Astrocyte (in vitro differentiated cells and primary cell): ENCODE measurements around the gene CLDN6. TPM values are rescaled to one million over a fixed set of nuclear protein-coding genes. Genes with fewer than 3 reads are reported as not detected.

Experiments used
- DNase-seq: peaks from one replicate; pipeline ENCODE4 v3.0.0-alpha.2; 2010; ENCODE audit warnings: low read depth
- FAIRE-seq: peaks from 2 replicates; lab custom pipeline; 2011; peaks lifted over from hg19 to GRCh38; lab: Jason Lieb, UNC
- H2AFZ ChIP-seq: 2 replicates; pipeline ENCODE4 v1.6.0; 2012; ENCODE audit warnings: low read depth, low read length, inconsistent platforms
- H3K27ac ChIP-seq: 2 replicates; pipeline ENCODE4 v1.5.1; 2011; ENCODE audit warnings: low read depth, low read length, inconsistent platforms
- H3K27me3 ChIP-seq: 2 replicates; pipeline ENCODE4 v1.6.0; 2011; ENCODE audit warnings: low read length, inconsistent platforms; ENCODE audit not compliant: insufficient read depth
- H3K36me3 ChIP-seq: 2 replicates; pipeline ENCODE4 v1.5.1; 2011; ENCODE audit warnings: low read length, inconsistent platforms; ENCODE audit not compliant: insufficient read depth
- H3K4me1 ChIP-seq: 2 replicates; pipeline ENCODE4 v1.5.1; 2011; ENCODE audit warnings: low read length, inconsistent platforms; ENCODE audit not compliant: insufficient read depth
- H3K4me2 ChIP-seq: 2 replicates; pipeline ENCODE4 v1.6.0; 2012; ENCODE audit warnings: low read length, inconsistent platforms
- H3K4me3 ChIP-seq: 2 replicates; pipeline ENCODE4 v1.5.1; 2011; ENCODE audit warnings: low read depth, mild to moderate bottlenecking, low read length, inconsistent platforms; ENCODE audit not compliant: insufficient read depth
- H3K79me2 ChIP-seq: 2 replicates; pipeline ENCODE4 v1.6.0; 2012; ENCODE audit warnings: mild to moderate bottlenecking, low read length, inconsistent platforms; ENCODE audit not compliant: insufficient read depth
- H3K9ac ChIP-seq: 2 replicates; pipeline ENCODE4 v1.6.0; 2012; ENCODE audit warnings: mild to moderate bottlenecking, low read length, inconsistent platforms
- H3K9me3 ChIP-seq: 2 replicates; pipeline ENCODE4 v1.5.1; 2012; ENCODE audit warnings: low read depth, mild to moderate bottlenecking, low read length, inconsistent platforms; ENCODE audit not compliant: insufficient read depth
- H4K20me1 ChIP-seq: 2 replicates; pipeline ENCODE4 v1.6.0; 2012; ENCODE audit warnings: low read length, inconsistent platforms; ENCODE audit not compliant: insufficient read depth
- H3K27ac Mint-ChIP-seq: one replicate; pipeline ENCODE4 v1.8.0; 2021; ENCODE audit warnings: mild to moderate bottlenecking, mixed read lengths; ENCODE audit not compliant: unreplicated experiment
- H3K27me3 Mint-ChIP-seq: one replicate; pipeline ENCODE4 v1.8.0; 2021; ENCODE audit warnings: low read depth, mixed read lengths; ENCODE audit not compliant: unreplicated experiment
- H3K36me3 Mint-ChIP-seq: one replicate; pipeline ENCODE4 v1.8.0; 2021; ENCODE audit warnings: low read depth, mixed read lengths; ENCODE audit not compliant: unreplicated experiment
- H3K4me1 Mint-ChIP-seq: one replicate; pipeline ENCODE4 v1.8.0; 2021; ENCODE audit warnings: low read depth, mixed read lengths; ENCODE audit not compliant: unreplicated experiment
- H3K4me3 Mint-ChIP-seq: one replicate; pipeline ENCODE4 v1.8.0; 2021; ENCODE audit warnings: mild to moderate bottlenecking, moderate library complexity, mixed read lengths; ENCODE audit not compliant: unreplicated experiment
- H3K9me3 Mint-ChIP-seq: one replicate; pipeline ENCODE4 v1.8.0; 2021; ENCODE audit warnings: mild to moderate bottlenecking, mixed read lengths; ENCODE audit not compliant: unreplicated experiment
- CTCF ChIP-seq: IDR thresholded peaks from 2 replicates; pipeline ENCODE4 v1.5.1; 2011; ENCODE audit warnings: low read depth, mild to moderate bottlenecking, inconsistent platforms, low read length, moderate library complexity; ENCODE audit not compliant: insufficient read depth
- EZH2 ChIP-seq: IDR thresholded peaks from 2 replicates; pipeline ENCODE4 v1.6.1; 2012; ENCODE audit warnings: mild to moderate bottlenecking, low read length, inconsistent platforms; ENCODE audit not compliant: insufficient read depth
- total RNA-seq: library from RNA; stranded (reverse); gene quantifications from 2 replicates; pipeline ENCODE4 v1.2.1, GENCODE V29; 2021

The CLDN6 gene
- total RNA-seq, 1 donor from 2014 or later = 584 TPM

GRCh38 chr16:3030222-3031212 lies 12.5 kb upstream of the CLDN6 start:
- TF ChIP-seq EZH2 (no peak), CTCF (no peak)
- Histone ChIP-seq H3K9ac (no peak overlapping the region), H3K79me2 (no peaks in the 10 kb centered on the region), H3K27me3 (peaks cover 50% of the 10 kb centered on the region), H3K36me3 (no peaks in the 10 kb centered on the region), H3K27ac (no peak overlapping the region), H3K9me3 (peaks cover 3% of the 10 kb centered on the region), H2AFZ (no peak overlapping the region), H3K4me3 (no peak overlapping the region), H4K20me1 (peaks cover 27% of the 10 kb centered on the region), H3K4me1 (peaks cover 11% of the 10 kb centered on the region), H3K4me2 (no peak overlapping the region)
- no peak overlapping the region for H3K27ac Mint-ChIP-seq
- no peaks in the 10 kb centered on the region for H3K4me1 Mint-ChIP-seq
- peaks cover 8% of the 10 kb centered on the region for H3K36me3 Mint-ChIP-seq
- peak overlapping the region; percentile 45 for H3K4me3 Mint-ChIP-seq
- FAIRE-seq = no peak
- peaks cover 3% of the 10 kb centered on the region for H3K9me3 Mint-ChIP-seq
- no peak for DNase-seq
- peaks cover 15% of the 10 kb centered on the region for H3K27me3 Mint-ChIP-seq

GRCh38 chr16:3029491-3030221 lies 11.7 kb upstream of the CLDN6 start:
- H4K20me1 ChIP-seq = peaks cover 31% of the 10 kb centered on the region
- H3K9me3 Mint-ChIP-seq = peaks cover 2% of the 10 kb centered on the region
- peak; percentile 80 for TF ChIP-seq EZH2
- TF ChIP-seq CTCF = no peak
- H3K79me2 ChIP-seq = no peaks in the 10 kb centered on the region
- no peak overlapping the region for H3K27ac ChIP-seq
- no peaks in the 10 kb centered on the region for H3K4me1 Mint-ChIP-seq
- H3K4me3 ChIP-seq = no peak overlapping the region
- H3K36me3 Mint-ChIP-seq = peaks cover 8% of the 10 kb centered on the region
- peaks cover 44% of the 10 kb centered on the region for H3K27me3 ChIP-seq
- H3K4me3 Mint-ChIP-seq = peak overlapping the region; percentile 22
- DNase-seq = no peak
- H2AFZ ChIP-seq = no peak overlapping the region
- H3K4me2 ChIP-seq = peak overlapping the region; percentile 62
- H3K4me1 ChIP-seq = peaks cover 11% of the 10 kb centered on the region
- peaks cover 3% of the 10 kb centered on the region for H3K9me3 ChIP-seq
- H3K36me3 ChIP-seq = no peaks in the 10 kb centered on the region
- H3K9ac ChIP-seq = no peak overlapping the region
- H3K27me3 Mint-ChIP-seq = peaks cover 10% of the 10 kb centered on the region
- H3K27ac Mint-ChIP-seq = peak overlapping the region; percentile 78
- no peak for FAIRE-seq
